Endothelial cell of umbilical vein (primary cell): ENCODE results near the gene THBS1. TPM values are rescaled to one million over a fixed set of nuclear protein-coding genes. Genes with fewer than 3 reads are reported as not detected.

Experiments
- BruUV-seq: library from RNA; stranded (reverse); fragments of 400-500 nt; replicated peaks from 2 replicates; lab custom pipeline; 2021; lab: Mats Ljungman, UMichigan
- CTCF ChIA-PET: fragments of 300-600, 350-600 bp; sonication (Branson Sonifier 250); formaldehyde crosslinking; loops from one replicate; lab custom pipeline; 2021; ENCODE audit warnings: antibody characterized with exemption, inconsistent platforms; lab: Charles Lee
- POLR2A ChIA-PET: fragments of 300-600, 350-600 bp; sonication (Branson Sonifier 250); formaldehyde crosslinking; loops from one replicate; lab custom pipeline; 2021; ENCODE audit warnings: antibody characterized with exemption, inconsistent platforms; lab: Charles Lee
- DNase-seq: peaks from one replicate; pipeline ENCODE4 v3.0.0-alpha.2; 2011; ENCODE audit warnings: low read depth, low spot score
- FAIRE-seq: peaks from 2 replicates; lab custom pipeline; 2011; peaks lifted over from hg19 to GRCh38; lab: Jason Lieb, UNC
- H2AFZ ChIP-seq: 2 replicates; pipeline ENCODE4 v1.6.0; 2012; ENCODE audit warnings: low read depth, low read length, control low read depth, inconsistent platforms
- H3K27ac ChIP-seq: 2 replicates; pipeline ENCODE4 v1.5.1; 2011; ENCODE audit warnings: low read depth, mild to moderate bottlenecking, control low read depth, low read length, moderate library complexity; ENCODE audit not compliant: insufficient read depth
- H3K27me3 ChIP-seq, 2 experiments: 2 replicates each; pipeline versions ENCODE4 v1.6.0 to v1.6.1; 2011; ENCODE audit warnings: low read length in 2 of 2, mixed read lengths in 1 of 2; ENCODE audit not compliant: control insufficient read depth in 2 of 2, insufficient read depth in 2 of 2
- H3K36me3 ChIP-seq, 2 experiments: 2 replicates in 1 of 2; 3 replicates in 1 of 2; pipeline ENCODE4 v1.5.1; 2011; ENCODE audit warnings: low read length in 2 of 2, mild to moderate bottlenecking in 1 of 2, moderate library complexity in 1 of 2; ENCODE audit not compliant: control insufficient read depth in 2 of 2, insufficient read depth in 2 of 2; ENCODE audit errors: extremely low read depth in 1 of 2
- H3K4me1 ChIP-seq: 3 replicates; pipeline ENCODE4 v1.5.1; 2011; ENCODE audit warnings: mild to moderate bottlenecking, low read length; ENCODE audit not compliant: control insufficient read depth, insufficient read depth; ENCODE audit errors: extremely low read depth
- H3K4me2 ChIP-seq: 2 replicates; pipeline ENCODE4 v1.6.1; 2011; ENCODE audit warnings: low read length, control low read depth, mixed read lengths; ENCODE audit not compliant: insufficient read depth
- H3K4me3 ChIP-seq, 3 experiments: fragments of 200-600 bp in 1 of 3; sonication (generic), shearing (Covaris generic) in 1 of 3; replicated peaks in 1 of 3; 2 replicates each; pipeline ENCODE4 v1.5.1; 2011 to 2016; ENCODE audit warnings: control low read depth in 3 of 3, low read length in 3 of 3, mild to moderate bottlenecking in 2 of 3, inconsistent platforms in 1 of 3, low read depth in 1 of 3, moderate library complexity in 1 of 3; ENCODE audit not compliant: insufficient read depth in 1 of 3
- H3K79me2 ChIP-seq: 2 replicates; pipeline ENCODE4 v1.6.0; 2012; ENCODE audit warnings: low read length, inconsistent platforms; ENCODE audit not compliant: control insufficient read depth, insufficient read depth
- H3K9ac ChIP-seq: replicated peaks from 2 replicates; pipeline ENCODE3; 2011; ENCODE audit warnings: low read length, control low read depth; ENCODE audit not compliant: insufficient read depth; ENCODE audit errors: extremely low read depth
- H3K9me1 ChIP-seq: replicated peaks from 3 replicates; pipeline ENCODE4 v1.6.0; 2011; ENCODE audit warnings: mild to moderate bottlenecking, low read length; ENCODE audit not compliant: control insufficient read depth, insufficient read depth; ENCODE audit errors: extremely low read depth
- H3K9me3 ChIP-seq: replicated peaks from 2 replicates; pipeline ENCODE4 v1.5.1; 2012; ENCODE audit warnings: low read length, inconsistent platforms; ENCODE audit not compliant: control insufficient read depth, insufficient read depth
- H4K20me1 ChIP-seq: replicated peaks from 2 replicates; pipeline ENCODE3; 2011; ENCODE audit warnings: mild to moderate bottlenecking, low read length; ENCODE audit not compliant: control insufficient read depth, insufficient read depth; ENCODE audit errors: extremely low read depth
- CTCF ChIP-seq, 2 donors: IDR thresholded peaks; 1 replicate in 1 of 2; 2 replicates in 1 of 2; pipeline ENCODE4 v1.5.1; 2011; ENCODE audit warnings: low read length in 2 of 2, mild to moderate bottlenecking in 2 of 2, moderate library complexity in 2 of 2, control low read depth in 1 of 2, inconsistent platforms in 1 of 2, low read depth in 1 of 2; ENCODE audit not compliant: insufficient read depth in 1 of 2; ENCODE audit errors: extremely low read depth in 1 of 2
- EZH2 ChIP-seq: IDR thresholded peaks from 2 replicates; pipeline ENCODE4 v1.6.1; 2012; ENCODE audit warnings: borderline replicate concordance, low read depth, mild to moderate bottlenecking, moderate library complexity, low read length, inconsistent platforms; ENCODE audit not compliant: severe bottlenecking
- FOS ChIP-seq: IDR thresholded peaks from 2 replicates; pipeline ENCODE4 v1.6.1; 2011; ENCODE audit warnings: mild to moderate bottlenecking, low read length, moderate library complexity, borderline replicate concordance; ENCODE audit not compliant: insufficient read depth
- GATA2 ChIP-seq: IDR thresholded peaks from 2 replicates; pipeline ENCODE4 v1.7.0; 2011; ENCODE audit warnings: low read depth, mild to moderate bottlenecking, moderate library complexity, mixed read lengths, low read length; ENCODE audit not compliant: insufficient read length, insufficient read depth
- JUN ChIP-seq: IDR thresholded peaks from 2 replicates; pipeline ENCODE4 v1.6.1; 2011; ENCODE audit warnings: borderline replicate concordance, low read depth; ENCODE audit not compliant: insufficient read length, insufficient read depth
- MYC ChIP-seq: IDR thresholded peaks from one replicate; pipeline ENCODE4 v1.6.1; 2011; ENCODE audit warnings: mild to moderate bottlenecking, low read depth, low read length
- POLR2A ChIP-seq: IDR thresholded peaks from 2 replicates; pipeline ENCODE4 v1.6.1; 2012; ENCODE audit warnings: low read depth, mild to moderate bottlenecking, control low read depth, low read length
- POLR2AphosphoS5 ChIP-seq: IDR thresholded peaks from 2 replicates; pipeline ENCODE4 v1.6.1; 2012; ENCODE audit warnings: low read depth, mild to moderate bottlenecking, control low read depth, low read length, moderate library complexity; ENCODE audit not compliant: insufficient read depth
- dilution Hi-C: fragments of 300-500 bp; cut with MboI; formaldehyde crosslinking; loops from one replicate; pipeline ENCODE4 v1.15.0; 2019; ENCODE audit warnings: low sequenced_read_pairs; ENCODE audit not compliant: extremely low pct_ligation_motif_present
- intact Hi-C: fragments of 100-400 bp; cut with micrococcal nuclease; formaldehyde crosslinking; loops from one replicate; pipeline ENCODE4 v1.10.0; 2022
- polyA plus RNA-seq, 4 experiments: library from polyadenylated mRNA; depleted of rRNA in 3 of 4; stranded (reverse) in 3 of 4; unstranded in 1 of 4; fragments of >200 nt; gene quantifications; 2 replicates each; pipeline versions ENCODE4 v1.2.1 to v1.2.3, GENCODE V29; 2011 to 2012; ENCODE audit warnings: missing spikeins in 1 of 4
- total RNA-seq: library from RNA; stranded (reverse); gene quantifications from 2 replicates; pipeline ENCODE4 v1.2.3, GENCODE V29; 2021
- TF ChIP-seq, protein P1 (sequence below): IDR thresholded peaks from 2 replicates; pipeline ENCODE4 v1.6.1; 2011; ENCODE audit not compliant: insufficient read depth, insufficient read length

Gene THBS1
- total and polyA plus RNA-seq, 2 donors (not counting 3 experiments of a cell fraction or from before 2014, with no cell fraction given), result 6,293 to 8,883 TPM

DNA sequence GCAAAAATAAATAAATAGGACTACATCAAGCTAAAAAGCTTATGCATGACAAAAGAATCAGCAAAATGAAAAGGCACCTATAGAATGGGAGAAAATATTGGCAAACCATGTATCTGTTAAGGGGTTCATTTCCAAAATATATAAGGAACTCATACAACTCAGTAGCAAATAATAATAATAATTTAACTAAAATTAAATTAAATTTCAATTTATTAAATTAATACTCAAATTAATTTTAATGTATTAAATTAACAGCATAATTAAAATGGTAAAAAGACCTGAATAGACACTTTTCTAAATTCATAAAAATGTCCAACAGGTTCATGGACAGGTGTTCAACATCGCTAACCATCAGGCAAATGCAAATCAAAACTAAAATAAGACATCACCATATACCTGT lies 34.0 kb upstream of the THBS1 start:
- dilution Hi-C loops, result no loop called here
- H2AFZ ChIP-seq, result no peak overlapping the region
- DNase-seq (no peak), FAIRE-seq (no peak)
- TF ChIP-seq POLR2AphosphoS5 (no peak), FOS (no peak), MYC (no peak), CTCF (IDR thresholded peaks at IDR 0.05; ENCODE audit: extremely low read depth in 1 of 2, insufficient read depth in 1 of 2, low read depth in 1 of 2, low read length in 2 of 2) (no peak), JUN (no peak), EZH2 (no peak), POLR2A (no peak), GATA2 (no peak)
- TF ChIP-seq, protein P1, sequence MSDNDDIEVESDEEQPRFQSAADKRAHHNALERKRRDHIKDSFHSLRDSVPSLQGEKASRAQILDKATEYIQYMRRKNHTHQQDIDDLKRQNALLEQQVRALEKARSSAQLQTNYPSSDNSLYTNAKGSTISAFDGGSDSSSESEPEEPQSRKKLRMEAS, result no peak
- no peaks in the 10 kb centered on the region for H3K27me3 ChIP-seq
- H3K9me1 ChIP-seq, result no peaks in the 10 kb centered on the region
- no peak overlapping the region for H3K4me3 ChIP-seq
- ChIA-PET POLR2A (no interaction called here), CTCF (no interaction called here)
- intact Hi-C loops, result no loop called here
- no peak overlapping the region for H3K27ac ChIP-seq
- H3K79me2 ChIP-seq, result no peaks in the 10 kb centered on the region
- BruUV-seq, result no TSS peak
- H3K9ac ChIP-seq, result no peak overlapping the region
- no peaks in the 10 kb centered on the region for H4K20me1 ChIP-seq
- no peak overlapping the region for H3K4me2 ChIP-seq
- H3K36me3 ChIP-seq, result no peaks in the 10 kb centered on the region
- H3K4me1 ChIP-seq, result no peaks in the 10 kb centered on the region
- H3K9me3 ChIP-seq, result no peaks in the 10 kb centered on the region
